Endothelial cell of umbilical vein (primary cell): Measurements from ENCODE around the gene EDA. TPM values are rescaled to one million over a fixed set of nuclear protein-coding genes. Genes with fewer than 3 reads are reported as not detected.

ENCODE experiments used
- BruUV-seq: library from RNA; stranded (reverse); fragments of 400-500 nt; replicated peaks from 2 replicates; lab custom pipeline; 2021; lab: Mats Ljungman, UMichigan
- CTCF ChIA-PET: fragments of 300-600, 350-600 bp; sonication (Branson Sonifier 250); formaldehyde crosslinking; loops from one replicate; lab custom pipeline; 2021; ENCODE audit warnings: antibody characterized with exemption, inconsistent platforms; lab: Charles Lee
- POLR2A ChIA-PET: fragments of 300-600, 350-600 bp; sonication (Branson Sonifier 250); formaldehyde crosslinking; loops from one replicate; lab custom pipeline; 2021; ENCODE audit warnings: antibody characterized with exemption, inconsistent platforms; lab: Charles Lee
- DNase-seq: peaks from one replicate; pipeline ENCODE4 v3.0.0-alpha.2; 2011; ENCODE audit warnings: low read depth, low spot score
- FAIRE-seq: peaks from 2 replicates; lab custom pipeline; 2011; peaks lifted over from hg19 to GRCh38; lab: Jason Lieb, UNC
- H2AFZ ChIP-seq: 2 replicates; pipeline ENCODE4 v1.6.0; 2012; ENCODE audit warnings: low read depth, low read length, control low read depth, inconsistent platforms
- H3K27ac ChIP-seq: 2 replicates; pipeline ENCODE4 v1.5.1; 2011; ENCODE audit warnings: low read depth, mild to moderate bottlenecking, control low read depth, low read length, moderate library complexity; ENCODE audit not compliant: insufficient read depth
- H3K27me3 ChIP-seq, 2 experiments: 2 replicates each; pipeline versions ENCODE4 v1.6.0 to v1.6.1; 2011; ENCODE audit warnings: low read length in 2 of 2, mixed read lengths in 1 of 2; ENCODE audit not compliant: control insufficient read depth in 2 of 2, insufficient read depth in 2 of 2
- H3K36me3 ChIP-seq, 2 experiments: 2 replicates in 1 of 2; 3 replicates in 1 of 2; pipeline ENCODE4 v1.5.1; 2011; ENCODE audit warnings: low read length in 2 of 2, mild to moderate bottlenecking in 1 of 2, moderate library complexity in 1 of 2; ENCODE audit not compliant: control insufficient read depth in 2 of 2, insufficient read depth in 2 of 2; ENCODE audit errors: extremely low read depth in 1 of 2
- H3K4me1 ChIP-seq: 3 replicates; pipeline ENCODE4 v1.5.1; 2011; ENCODE audit warnings: mild to moderate bottlenecking, low read length; ENCODE audit not compliant: control insufficient read depth, insufficient read depth; ENCODE audit errors: extremely low read depth
- H3K4me2 ChIP-seq: 2 replicates; pipeline ENCODE4 v1.6.1; 2011; ENCODE audit warnings: low read length, control low read depth, mixed read lengths; ENCODE audit not compliant: insufficient read depth
- H3K4me3 ChIP-seq, 3 experiments: fragments of 200-600 bp in 1 of 3; sonication (generic), shearing (Covaris generic) in 1 of 3; replicated peaks in 1 of 3; 2 replicates each; pipeline ENCODE4 v1.5.1; 2011 to 2016; ENCODE audit warnings: control low read depth in 3 of 3, low read length in 3 of 3, mild to moderate bottlenecking in 2 of 3, inconsistent platforms in 1 of 3, low read depth in 1 of 3, moderate library complexity in 1 of 3; ENCODE audit not compliant: insufficient read depth in 1 of 3
- H3K79me2 ChIP-seq: 2 replicates; pipeline ENCODE4 v1.6.0; 2012; ENCODE audit warnings: low read length, inconsistent platforms; ENCODE audit not compliant: control insufficient read depth, insufficient read depth
- H3K9ac ChIP-seq: replicated peaks from 2 replicates; pipeline ENCODE3; 2011; ENCODE audit warnings: low read length, control low read depth; ENCODE audit not compliant: insufficient read depth; ENCODE audit errors: extremely low read depth
- H3K9me1 ChIP-seq: replicated peaks from 3 replicates; pipeline ENCODE4 v1.6.0; 2011; ENCODE audit warnings: mild to moderate bottlenecking, low read length; ENCODE audit not compliant: control insufficient read depth, insufficient read depth; ENCODE audit errors: extremely low read depth
- H3K9me3 ChIP-seq: replicated peaks from 2 replicates; pipeline ENCODE4 v1.5.1; 2012; ENCODE audit warnings: low read length, inconsistent platforms; ENCODE audit not compliant: control insufficient read depth, insufficient read depth
- H4K20me1 ChIP-seq: replicated peaks from 2 replicates; pipeline ENCODE3; 2011; ENCODE audit warnings: mild to moderate bottlenecking, low read length; ENCODE audit not compliant: control insufficient read depth, insufficient read depth; ENCODE audit errors: extremely low read depth
- EZH2 ChIP-seq: IDR thresholded peaks from 2 replicates; pipeline ENCODE4 v1.6.1; 2012; ENCODE audit warnings: borderline replicate concordance, low read depth, mild to moderate bottlenecking, moderate library complexity, low read length, inconsistent platforms; ENCODE audit not compliant: severe bottlenecking
- FOS ChIP-seq: IDR thresholded peaks from 2 replicates; pipeline ENCODE4 v1.6.1; 2011; ENCODE audit warnings: mild to moderate bottlenecking, low read length, moderate library complexity, borderline replicate concordance; ENCODE audit not compliant: insufficient read depth
- GATA2 ChIP-seq: IDR thresholded peaks from 2 replicates; pipeline ENCODE4 v1.7.0; 2011; ENCODE audit warnings: low read depth, mild to moderate bottlenecking, moderate library complexity, mixed read lengths, low read length; ENCODE audit not compliant: insufficient read length, insufficient read depth
- JUN ChIP-seq: IDR thresholded peaks from 2 replicates; pipeline ENCODE4 v1.6.1; 2011; ENCODE audit warnings: borderline replicate concordance, low read depth; ENCODE audit not compliant: insufficient read length, insufficient read depth
- MAX ChIP-seq: IDR thresholded peaks from 2 replicates; pipeline ENCODE4 v1.6.1; 2011; ENCODE audit not compliant: insufficient read depth, insufficient read length
- MYC ChIP-seq: IDR thresholded peaks from one replicate; pipeline ENCODE4 v1.6.1; 2011; ENCODE audit warnings: mild to moderate bottlenecking, low read depth, low read length
- POLR2A ChIP-seq: IDR thresholded peaks from 2 replicates; pipeline ENCODE4 v1.6.1; 2012; ENCODE audit warnings: low read depth, mild to moderate bottlenecking, control low read depth, low read length
- POLR2AphosphoS5 ChIP-seq: IDR thresholded peaks from 2 replicates; pipeline ENCODE4 v1.6.1; 2012; ENCODE audit warnings: low read depth, mild to moderate bottlenecking, control low read depth, low read length, moderate library complexity; ENCODE audit not compliant: insufficient read depth
- dilution Hi-C: fragments of 300-500 bp; cut with MboI; formaldehyde crosslinking; loops from one replicate; pipeline ENCODE4 v1.15.0; 2019; ENCODE audit warnings: low sequenced_read_pairs; ENCODE audit not compliant: extremely low pct_ligation_motif_present
- intact Hi-C: fragments of 100-400 bp; cut with micrococcal nuclease; formaldehyde crosslinking; loops from one replicate; pipeline ENCODE4 v1.10.0; 2022
- polyA plus RNA-seq, 4 experiments: library from polyadenylated mRNA; depleted of rRNA in 3 of 4; stranded (reverse) in 3 of 4; unstranded in 1 of 4; fragments of >200 nt; gene quantifications; 2 replicates each; pipeline versions ENCODE4 v1.2.1 to v1.2.3, GENCODE V29; 2011 to 2012; ENCODE audit warnings: missing spikeins in 1 of 4
- total RNA-seq: library from RNA; stranded (reverse); gene quantifications from 2 replicates; pipeline ENCODE4 v1.2.3, GENCODE V29; 2021
- TF ChIP-seq, protein P1 (sequence below), 2 donors: IDR thresholded peaks; 1 replicate in 1 of 2; 2 replicates in 1 of 2; pipeline ENCODE4 v1.5.1; 2011; ENCODE audit warnings: low read length in 2 of 2, mild to moderate bottlenecking in 2 of 2, moderate library complexity in 2 of 2, control low read depth in 1 of 2, inconsistent platforms in 1 of 2, low read depth in 1 of 2; ENCODE audit not compliant: insufficient read depth in 1 of 2; ENCODE audit errors: extremely low read depth in 1 of 2

The EDA gene
- total and polyA plus RNA-seq, 2 donors (not counting 3 experiments of a cell fraction or from before 2014, with no cell fraction given), result 0.37 to 1.2 TPM

GRCh38 chrX:70043685-70044084 is 427.8 kb downstream of the EDA start:
- H3K4me3 ChIP-seq, result no peak overlapping the region
- DNase-seq, result no peak
- POLR2A ChIA-PET, result no interaction called here
- no peak for TF ChIP-seq MYC
- no peak for TF ChIP-seq POLR2AphosphoS5
- TF ChIP-seq POLR2A, result no peak
- TF ChIP-seq MAX, result no peak
- TF ChIP-seq GATA2, result no peak
- no peak for TF ChIP-seq JUN
- TF ChIP-seq, protein P1, sequence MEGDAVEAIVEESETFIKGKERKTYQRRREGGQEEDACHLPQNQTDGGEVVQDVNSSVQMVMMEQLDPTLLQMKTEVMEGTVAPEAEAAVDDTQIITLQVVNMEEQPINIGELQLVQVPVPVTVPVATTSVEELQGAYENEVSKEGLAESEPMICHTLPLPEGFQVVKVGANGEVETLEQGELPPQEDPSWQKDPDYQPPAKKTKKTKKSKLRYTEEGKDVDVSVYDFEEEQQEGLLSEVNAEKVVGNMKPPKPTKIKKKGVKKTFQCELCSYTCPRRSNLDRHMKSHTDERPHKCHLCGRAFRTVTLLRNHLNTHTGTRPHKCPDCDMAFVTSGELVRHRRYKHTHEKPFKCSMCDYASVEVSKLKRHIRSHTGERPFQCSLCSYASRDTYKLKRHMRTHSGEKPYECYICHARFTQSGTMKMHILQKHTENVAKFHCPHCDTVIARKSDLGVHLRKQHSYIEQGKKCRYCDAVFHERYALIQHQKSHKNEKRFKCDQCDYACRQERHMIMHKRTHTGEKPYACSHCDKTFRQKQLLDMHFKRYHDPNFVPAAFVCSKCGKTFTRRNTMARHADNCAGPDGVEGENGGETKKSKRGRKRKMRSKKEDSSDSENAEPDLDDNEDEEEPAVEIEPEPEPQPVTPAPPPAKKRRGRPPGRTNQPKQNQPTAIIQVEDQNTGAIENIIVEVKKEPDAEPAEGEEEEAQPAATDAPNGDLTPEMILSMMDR (IDR thresholded peaks at IDR 0.05; ENCODE audit: extremely low read depth in 1 of 2, insufficient read depth in 1 of 2, low read depth in 1 of 2, low read length in 2 of 2), result no peak
- no peak for TF ChIP-seq EZH2
- no peak for TF ChIP-seq FOS
- H3K27ac ChIP-seq, result no peak overlapping the region
- peaks cover 25% of the 10 kb centered on the region for H3K4me1 ChIP-seq
- FAIRE-seq, result peak; percentile 4
- H2AFZ ChIP-seq, result no peak overlapping the region
- H3K27me3 ChIP-seq, result no peaks in the 10 kb centered on the region
- H3K9me1 ChIP-seq, result no peaks in the 10 kb centered on the region
- H4K20me1 ChIP-seq, result no peaks in the 10 kb centered on the region
- H3K9me3 ChIP-seq, result no peaks in the 10 kb centered on the region
- CTCF ChIA-PET, result no interaction called here
- dilution Hi-C loops, result no loop called here
- intact Hi-C loops, result no loop called here
- H3K9ac ChIP-seq, result no peak overlapping the region
- no peaks in the 10 kb centered on the region for H3K79me2 ChIP-seq
- no TSS peak for BruUV-seq
- H3K4me2 ChIP-seq, result no peak overlapping the region
- H3K36me3 ChIP-seq, result no peaks in the 10 kb centered on the region
